Heart left ventricle (tissue), 13 donors: ENCODE results near the gene BRDT.

Experiments
- POLR2A ChIP-seq, 2 donors: fragments of 450-650 bp; IDR thresholded peaks; one replicate each; pipeline ENCODE4 v1.6.1; 2017; ENCODE audit warnings: antibody characterized with exemption in 2 of 2, mild to moderate bottlenecking in 2 of 2, moderate library complexity in 2 of 2
- TF ChIP-seq, protein P1 (sequence below), 12 donors: fragments of 200-600 bp; sonication (generic) in 4 of 12; IDR thresholded peaks; one replicate each; pipeline versions ENCODE4 v1.5.0 to v1.8.0; 2018 to 2022; ENCODE audit warnings: antibody characterized with exemption in 12 of 12, mild to moderate bottlenecking in 5 of 12
- donor health status: ischemic (EF 13 %, LVEDD 7.1; RV severe dilation, severe dysfunction).
- donor health status: DM: no; HTN: yes; CAD: no.
- donor health status: DM: no; HTN: no; CAD: no.
- donor health status: ischemic (EF 25% LVEDD 6.9; RV normal size, moderate dysfunction).
- donor health status: ischemic (EF 25% LVEDD 5.7; RV mildly dilated, moderate dysfunction).
- donor health status: ischemic (EF 35%, LVEDD 5.7; RV mildly dilated, moderate dysfunction).
- donor health status: nonischemic (EF 11% LVEDD 7.7; RV severe dilation, severe dysfunction).
- donor health status: DM: yes; HTN: yes; CAD: no.
- donor health status: PGD.
- donor health status: ischemic (EF 29% LVEDD 5.4; RV normal size, mild dysfunction).
- donor health status: nonischemic (EF 23%, LVEDD 6.1; RV moderate dilation, normal function).

- TF ChIP-seq, protein P1, sequence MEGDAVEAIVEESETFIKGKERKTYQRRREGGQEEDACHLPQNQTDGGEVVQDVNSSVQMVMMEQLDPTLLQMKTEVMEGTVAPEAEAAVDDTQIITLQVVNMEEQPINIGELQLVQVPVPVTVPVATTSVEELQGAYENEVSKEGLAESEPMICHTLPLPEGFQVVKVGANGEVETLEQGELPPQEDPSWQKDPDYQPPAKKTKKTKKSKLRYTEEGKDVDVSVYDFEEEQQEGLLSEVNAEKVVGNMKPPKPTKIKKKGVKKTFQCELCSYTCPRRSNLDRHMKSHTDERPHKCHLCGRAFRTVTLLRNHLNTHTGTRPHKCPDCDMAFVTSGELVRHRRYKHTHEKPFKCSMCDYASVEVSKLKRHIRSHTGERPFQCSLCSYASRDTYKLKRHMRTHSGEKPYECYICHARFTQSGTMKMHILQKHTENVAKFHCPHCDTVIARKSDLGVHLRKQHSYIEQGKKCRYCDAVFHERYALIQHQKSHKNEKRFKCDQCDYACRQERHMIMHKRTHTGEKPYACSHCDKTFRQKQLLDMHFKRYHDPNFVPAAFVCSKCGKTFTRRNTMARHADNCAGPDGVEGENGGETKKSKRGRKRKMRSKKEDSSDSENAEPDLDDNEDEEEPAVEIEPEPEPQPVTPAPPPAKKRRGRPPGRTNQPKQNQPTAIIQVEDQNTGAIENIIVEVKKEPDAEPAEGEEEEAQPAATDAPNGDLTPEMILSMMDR (IDR thresholded peaks at IDR 0.05) = no peak
- TF ChIP-seq POLR2A (IDR thresholded peaks at IDR 0.05) = no peak
Observed at GRCh38 chr1:92037400-92037799, 88.2 kb downstream of the BRDT start.
